DOHH2 (cell line): Measurements from ENCODE around the gene LURAP1L.

Experiments
- H3F3A ChIP-seq: fragments of 200-600 bp; sonication (generic), shearing (Covaris generic); 2 replicates; pipeline ENCODE4 v1.6.0; 2016; ENCODE audit warnings: antibody characterized with exemption, mild to moderate bottlenecking; ENCODE audit not compliant: control insufficient read depth, insufficient read depth
- H3K27ac ChIP-seq: fragments of 200-600 bp; sonication (generic); 2 replicates; pipeline ENCODE4 v1.5.1; 2014; ENCODE audit warnings: low read depth, mild to moderate bottlenecking, low read length, moderate library complexity
- H3K27me3 ChIP-seq: fragments of 200-600 bp; sonication (generic); 2 replicates; pipeline ENCODE4 v1.6.1; 2014; ENCODE audit warnings: mild to moderate bottlenecking, low read length, mixed read lengths; ENCODE audit not compliant: control insufficient read depth
- H3K36me3 ChIP-seq: fragments of 200-600 bp; sonication (generic); 2 replicates; pipeline ENCODE4 v1.6.1; 2014; ENCODE audit warnings: mild to moderate bottlenecking, low read length, moderate library complexity, mixed read lengths; ENCODE audit not compliant: control insufficient read depth
- H3K4me1 ChIP-seq: fragments of 200-600 bp; sonication (generic); 2 replicates; pipeline ENCODE4 v1.6.1; 2014; ENCODE audit warnings: mild to moderate bottlenecking, low read length, mixed read lengths; ENCODE audit not compliant: control insufficient read depth
- H3K4me2 ChIP-seq: fragments of 200-600 bp; sonication (generic); 2 replicates; pipeline ENCODE4 v1.6.0; 2014; ENCODE audit warnings: mild to moderate bottlenecking, low read length, moderate library complexity
- H3K4me3 ChIP-seq: fragments of 200-600 bp; sonication (generic); 2 replicates; pipeline ENCODE4 v1.5.1; 2014; ENCODE audit warnings: mild to moderate bottlenecking, low read length, mixed read lengths
- H3K79me2 ChIP-seq: fragments of 200-600 bp; sonication (generic); 2 replicates; pipeline ENCODE4 v1.6.1; 2014; ENCODE audit warnings: mild to moderate bottlenecking, low read length, mixed read lengths; ENCODE audit not compliant: control insufficient read depth
- H3K9me2 ChIP-seq: fragments of 200-600 bp; sonication (generic); replicated peaks from 2 replicates; pipeline ENCODE4 v1.6.1; 2014; ENCODE audit warnings: mild to moderate bottlenecking, low read length, mixed read lengths; ENCODE audit not compliant: control insufficient read depth
- H3K9me3 ChIP-seq: fragments of 200-600 bp; sonication (generic); 2 replicates; pipeline ENCODE4 v1.6.1; 2014; ENCODE audit warnings: antibody characterized with exemption, low read length, mixed read lengths; ENCODE audit not compliant: control insufficient read depth, insufficient read depth
- H4K20me1 ChIP-seq: fragments of 200-600 bp; sonication (generic); 2 replicates; pipeline ENCODE4 v1.6.0; 2014; ENCODE audit warnings: low read depth, mild to moderate bottlenecking, antibody characterized with exemption, low read length, moderate library complexity; ENCODE audit not compliant: control insufficient read depth, insufficient read depth
- CTCF ChIP-seq: fragments of 200-600 bp; sonication (generic); IDR thresholded peaks from one replicate; pipeline ENCODE4 v1.5.1; 2014; ENCODE audit warnings: antibody characterized with exemption, mild to moderate bottlenecking, low read depth, low read length; ENCODE audit not compliant: poor library complexity, severe bottlenecking
- EZH2phosphoT487 ChIP-seq: fragments of 200-600 bp; sonication (generic); IDR thresholded peaks from 2 replicates; pipeline ENCODE4 v1.6.1; 2017; ENCODE audit warnings: borderline replicate concordance, mild to moderate bottlenecking, antibody characterized with exemption, low read length, moderate library complexity, mixed read lengths

Gene LURAP1L

GRCh38 chr9:12739014-12739652, 35.7 kb upstream of the LURAP1L start:
- Histone ChIP-seq H3K4me1 (no peaks in the 10 kb centered on the region), H3K27me3 (no peaks in the 10 kb centered on the region), H3F3A (no peaks in the 10 kb centered on the region), H3K4me3 (no peak overlapping the region), H3K27ac (no peak overlapping the region), H3K36me3 (no peaks in the 10 kb centered on the region), H3K9me3 (no peaks in the 10 kb centered on the region), H3K4me2 (no peak overlapping the region), H3K9me2 (no peaks in the 10 kb centered on the region), H4K20me1 (no peaks in the 10 kb centered on the region), H3K79me2 (no peaks in the 10 kb centered on the region)
- TF ChIP-seq EZH2phosphoT487: no peak
- no peak for TF ChIP-seq CTCF

- Histone ChIP-seq H3K36me3 (no peaks in the 10 kb centered on the region), H3K9me2 (no peaks in the 10 kb centered on the region), H3K4me3 (no peak overlapping the region), H3K27ac (no peak overlapping the region), H3K27me3 (no peaks in the 10 kb centered on the region), H3K9me3 (no peaks in the 10 kb centered on the region), H3K4me1 (no peaks in the 10 kb centered on the region), H4K20me1 (no peaks in the 10 kb centered on the region), H3K4me2 (no peak overlapping the region), H3F3A (no peaks in the 10 kb centered on the region), H3K79me2 (no peaks in the 10 kb centered on the region)
- no peak for TF ChIP-seq CTCF
- TF ChIP-seq EZH2phosphoT487: no peak
Observed at GRCh38 chr9:12740845-12741244, 34.0 kb upstream of the LURAP1L start.

- no peak overlapping the region for H3K4me3 ChIP-seq
- no peak for TF ChIP-seq CTCF
- no peaks in the 10 kb centered on the region for H4K20me1 ChIP-seq
- H3K36me3 ChIP-seq: no peaks in the 10 kb centered on the region
- no peaks in the 10 kb centered on the region for H3K9me3 ChIP-seq
- no peaks in the 10 kb centered on the region for H3K79me2 ChIP-seq
- H3K9me2 ChIP-seq: no peaks in the 10 kb centered on the region
- no peaks in the 10 kb centered on the region for H3F3A ChIP-seq
- no peaks in the 10 kb centered on the region for H3K4me1 ChIP-seq
- H3K4me2 ChIP-seq: no peak overlapping the region
- H3K27ac ChIP-seq: no peak overlapping the region
- no peaks in the 10 kb centered on the region for H3K27me3 ChIP-seq
Observed at GRCh38 chr9:12748016-12748415, 26.8 kb upstream of the LURAP1L start.
